PC-9 (cell line): ENCODE results near the gene RAB3IL1.

Experiments used
- EZH2 ChIP-seq: fragments of 200-600 bp; sonication (generic); IDR thresholded peaks from 2 replicates; pipeline ENCODE4 v1.8.0; 2017; ENCODE audit warnings: antibody characterized with exemption, low read depth
- TF ChIP-seq, protein P1 (sequence below): fragments of 200-600 bp; sonication (generic); conservative IDR thresholded peaks from 2 replicates; pipeline ENCODE4 v1.6.1; 2017; ENCODE audit warnings: mixed run types, antibody characterized with exemption, mild to moderate bottlenecking, moderate library complexity

DNA sequence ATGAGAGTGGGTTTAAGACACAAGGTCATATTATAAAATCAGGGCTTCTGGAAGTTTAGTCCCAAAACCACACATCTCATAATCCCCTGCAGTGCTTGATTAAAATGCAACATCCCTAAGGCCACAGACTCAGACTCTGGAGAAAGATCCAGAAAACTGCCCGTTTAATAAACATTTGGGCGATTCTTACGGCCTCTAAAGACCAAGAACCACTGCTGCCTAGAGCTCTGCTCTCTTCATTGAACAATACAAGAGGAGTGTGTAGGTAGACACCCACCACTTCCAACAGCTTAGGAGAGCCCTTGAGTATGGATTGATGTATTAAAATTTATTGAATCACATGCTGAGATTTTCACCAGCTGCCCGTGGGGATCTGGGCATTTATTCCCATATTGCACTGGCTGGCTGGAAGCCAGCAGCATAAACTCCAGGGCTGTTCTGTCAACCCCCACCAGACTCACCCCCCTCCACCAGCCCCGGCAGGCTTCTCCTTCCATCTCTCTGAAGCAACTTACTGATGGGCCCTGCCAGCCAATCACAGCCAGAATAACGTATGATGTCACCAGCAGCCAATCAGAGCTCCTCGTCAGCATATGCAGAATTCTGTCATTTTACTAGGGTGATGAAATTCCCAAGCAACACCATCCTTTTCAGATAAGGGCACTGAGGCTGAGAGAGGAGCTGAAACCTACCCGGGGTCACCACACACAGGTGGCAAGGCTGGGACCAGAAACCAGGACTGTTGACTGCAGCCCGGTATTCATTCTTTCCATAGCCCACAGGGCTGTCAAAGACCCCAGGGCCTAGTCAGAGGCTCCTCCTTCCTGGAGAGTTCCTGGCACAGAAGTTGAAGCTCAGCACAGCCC is 32.0 kb upstream of the RAB3IL1 start:
- TF ChIP-seq, protein P1, sequence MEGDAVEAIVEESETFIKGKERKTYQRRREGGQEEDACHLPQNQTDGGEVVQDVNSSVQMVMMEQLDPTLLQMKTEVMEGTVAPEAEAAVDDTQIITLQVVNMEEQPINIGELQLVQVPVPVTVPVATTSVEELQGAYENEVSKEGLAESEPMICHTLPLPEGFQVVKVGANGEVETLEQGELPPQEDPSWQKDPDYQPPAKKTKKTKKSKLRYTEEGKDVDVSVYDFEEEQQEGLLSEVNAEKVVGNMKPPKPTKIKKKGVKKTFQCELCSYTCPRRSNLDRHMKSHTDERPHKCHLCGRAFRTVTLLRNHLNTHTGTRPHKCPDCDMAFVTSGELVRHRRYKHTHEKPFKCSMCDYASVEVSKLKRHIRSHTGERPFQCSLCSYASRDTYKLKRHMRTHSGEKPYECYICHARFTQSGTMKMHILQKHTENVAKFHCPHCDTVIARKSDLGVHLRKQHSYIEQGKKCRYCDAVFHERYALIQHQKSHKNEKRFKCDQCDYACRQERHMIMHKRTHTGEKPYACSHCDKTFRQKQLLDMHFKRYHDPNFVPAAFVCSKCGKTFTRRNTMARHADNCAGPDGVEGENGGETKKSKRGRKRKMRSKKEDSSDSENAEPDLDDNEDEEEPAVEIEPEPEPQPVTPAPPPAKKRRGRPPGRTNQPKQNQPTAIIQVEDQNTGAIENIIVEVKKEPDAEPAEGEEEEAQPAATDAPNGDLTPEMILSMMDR = no peak
- no peak for TF ChIP-seq EZH2
